IMR-90 (cell line): Measurements from ENCODE around the gene CHPT1. TPM values are rescaled to one million over a fixed set of nuclear protein-coding genes. Genes with fewer than 3 reads are reported as not detected.

Experiments used
- ATAC-seq: fragments of 200-7000 bp; cut with Tn5 transposase; 2 replicates; pipeline ENCODE4 v1.9.1; 2020; ENCODE audit warnings: low read depth, mild to moderate bottlenecking, moderate library complexity
- BruUV-seq: library from RNA; stranded (reverse); fragments of 400-500 nt; replicated peaks from 2 replicates; lab custom pipeline; 2021; lab: Mats Ljungman, UMichigan
- CTCF ChIA-PET: fragments of 300-600 bp; formaldehyde crosslinking; extraction: SDS; loops from one replicate; lab custom pipeline; 2021; ENCODE audit warnings: antibody characterized with exemption; lab: Yijun Ruan, JAX
- POLR2A ChIA-PET: fragments of 300-600 bp; sonication (Branson Sonifier 250); formaldehyde crosslinking; loops from one replicate; lab custom pipeline; 2022; ENCODE audit warnings: antibody characterized with exemption; ENCODE audit not compliant: unreplicated experiment; lab: Charles Lee
- DNase-seq: peaks from one replicate; pipeline ENCODE4 v3.0.0; 2013
- H2AFZ ChIP-seq: replicated peaks from 2 replicates; pipeline ENCODE3; 2013; ENCODE audit warnings: low read length, mild to moderate bottlenecking; ENCODE audit not compliant: poor library complexity
- H2AK5ac ChIP-seq: 2 replicates; pipeline ENCODE4 v1.6.1; 2013; ENCODE audit warnings: low read depth, low read length, inconsistent platforms
- H2AK9ac ChIP-seq: replicated peaks from 2 replicates; pipeline ENCODE3; 2013; ENCODE audit warnings: mild to moderate bottlenecking, low read depth, low read length, moderate library complexity; ENCODE audit not compliant: poor library complexity
- H2BK120ac ChIP-seq: 2 replicates; pipeline ENCODE4 v1.6.1; 2013; ENCODE audit warnings: low read depth, low read length, inconsistent platforms
- H2BK15ac ChIP-seq: 3 replicates; pipeline ENCODE4 v1.6.1; 2013; ENCODE audit warnings: low read depth, low read length, inconsistent platforms
- H2BK20ac ChIP-seq: 2 replicates; pipeline ENCODE4 v1.6.1; 2013; ENCODE audit warnings: low read depth, mild to moderate bottlenecking, inconsistent platforms, low read length, moderate library complexity
- H2BK5ac ChIP-seq: 2 replicates; pipeline ENCODE4 v1.6.1; 2013; ENCODE audit warnings: mild to moderate bottlenecking, low read depth, low read length, inconsistent platforms; ENCODE audit not compliant: poor library complexity, severe bottlenecking
- H3K14ac ChIP-seq: replicated peaks from 2 replicates; pipeline ENCODE4 v1.6.1; 2013; ENCODE audit warnings: low read depth, low read length, inconsistent platforms
- H3K18ac ChIP-seq: 2 replicates; pipeline ENCODE4 v1.6.1; 2013; ENCODE audit warnings: low read depth, low read length, control low read depth
- H3K23ac ChIP-seq: 2 replicates; pipeline ENCODE4 v1.6.1; 2013; ENCODE audit warnings: low read depth, low read length, inconsistent platforms
- H3K27ac ChIP-seq: 2 replicates; pipeline ENCODE4 v1.5.1; 2013; ENCODE audit warnings: mild to moderate bottlenecking, control low read depth, low read length; ENCODE audit not compliant: insufficient read depth
- H3K27me3 ChIP-seq: 2 replicates; pipeline ENCODE4 v1.6.1; 2013; ENCODE audit warnings: low read length; ENCODE audit not compliant: control insufficient read depth, insufficient read depth
- H3K36me3 ChIP-seq: 2 replicates; pipeline ENCODE4 v1.6.1; 2013; ENCODE audit warnings: low read length, mixed read lengths; ENCODE audit not compliant: control insufficient read depth, insufficient read depth
- H3K4ac ChIP-seq: 2 replicates; pipeline ENCODE4 v1.6.1; 2013; ENCODE audit warnings: low read depth, low read length, inconsistent platforms
- H3K4me1 ChIP-seq: 2 replicates; pipeline ENCODE4 v1.6.1; 2013; ENCODE audit warnings: low read length, mixed read lengths; ENCODE audit not compliant: control insufficient read depth, insufficient read depth
- H3K4me2 ChIP-seq: 2 replicates; pipeline ENCODE4 v1.6.1; 2013; ENCODE audit warnings: low read depth, mild to moderate bottlenecking, control low read depth, low read length, moderate library complexity
- H3K4me3 ChIP-seq: 2 replicates; pipeline ENCODE4 v1.5.1; 2013; ENCODE audit warnings: low read depth, mild to moderate bottlenecking, control low read depth, low read length, moderate library complexity; ENCODE audit not compliant: insufficient read depth
- H3K56ac ChIP-seq: 2 replicates; pipeline ENCODE4 v1.6.1; 2013; ENCODE audit warnings: low read length, inconsistent platforms; ENCODE audit not compliant: insufficient read depth; ENCODE audit errors: extremely low read depth
- H3K79me1 ChIP-seq, 2 experiments: 2 replicates each; pipeline ENCODE4 v1.6.1; 2013; ENCODE audit warnings: low read length in 2 of 2, inconsistent platforms in 1 of 2, low read depth in 1 of 2
- H3K9ac ChIP-seq: 2 replicates; pipeline ENCODE4 v1.6.1; 2013; ENCODE audit warnings: low read depth, low read length, control low read depth
- H3K9me1 ChIP-seq: 2 replicates; pipeline ENCODE4 v1.6.1; 2013; ENCODE audit warnings: low read length, inconsistent platforms; ENCODE audit not compliant: insufficient read depth
- H3K9me3 ChIP-seq: 2 replicates; pipeline ENCODE4 v1.6.1; 2013; ENCODE audit warnings: low read length; ENCODE audit not compliant: control insufficient read depth, insufficient read depth
- H4K20me1 ChIP-seq: 2 replicates; pipeline ENCODE4 v1.6.1; 2013; ENCODE audit warnings: low read length, inconsistent platforms; ENCODE audit not compliant: insufficient read depth
- H4K5ac ChIP-seq: 2 replicates; pipeline ENCODE4 v1.6.1; 2013; ENCODE audit warnings: mild to moderate bottlenecking, low read depth, low read length, control low read depth
- H4K8ac ChIP-seq, 2 experiments: 2 replicates each; pipeline ENCODE4 v1.6.1; 2013; ENCODE audit warnings: low read depth in 2 of 2, low read length in 2 of 2, control low read depth in 1 of 2, inconsistent platforms in 1 of 2
- H4K91ac ChIP-seq: 2 replicates; pipeline ENCODE4 v1.6.1; 2013; ENCODE audit warnings: low read depth, low read length, inconsistent platforms; ENCODE audit not compliant: insufficient read depth
- BHLHE40 ChIP-seq: fragments of 150-350 bp; IDR thresholded peaks from 2 replicates; pipeline ENCODE4 v1.6.1; 2016; ENCODE audit warnings: mild to moderate bottlenecking, low read depth, low read length
- CEBPB ChIP-seq: IDR thresholded peaks from 2 replicates; pipeline ENCODE4 v1.6.1; 2012; ENCODE audit warnings: low read depth, low read length, improper control_type of control experiment
- CHD1 ChIP-seq: IDR thresholded peaks from 2 replicates; pipeline ENCODE4 v1.6.1; 2012; ENCODE audit warnings: low read depth, low read length, improper control_type of control experiment
- FOS ChIP-seq: fragments of 150-350 bp; IDR thresholded peaks from 2 replicates; pipeline ENCODE4 v1.6.1; 2016; ENCODE audit warnings: low read depth, low read length
- MAFK ChIP-seq: IDR thresholded peaks from 2 replicates; pipeline ENCODE4 v1.6.1; 2012; ENCODE audit warnings: low read depth, low read length, improper control_type of control experiment
- MAZ ChIP-seq: IDR thresholded peaks from 2 replicates; pipeline ENCODE4 v1.6.1; 2012; ENCODE audit warnings: low read depth, mild to moderate bottlenecking, low read length, improper control_type of control experiment, moderate library complexity, borderline replicate concordance
- MXI1 ChIP-seq: IDR thresholded peaks from 2 replicates; pipeline ENCODE4 v1.6.1; 2012; ENCODE audit warnings: low read depth, mild to moderate bottlenecking, low read length, moderate library complexity, borderline replicate concordance
- NFE2L2 ChIP-seq: fragments of 150-350 bp; IDR thresholded peaks from 2 replicates; pipeline ENCODE4 v1.6.1; 2016; ENCODE audit warnings: low read depth, mild to moderate bottlenecking, low read length
- POLR2A ChIP-seq: IDR thresholded peaks from 2 replicates; pipeline ENCODE4 v1.6.1; 2012; ENCODE audit warnings: mild to moderate bottlenecking, low read depth, low read length
- RAD21 ChIP-seq: IDR thresholded peaks from 2 replicates; pipeline ENCODE4 v1.6.1; 2012; ENCODE audit warnings: low read length, improper control_type of control experiment
- RCOR1 ChIP-seq: IDR thresholded peaks from 2 replicates; pipeline ENCODE4 v1.6.1; 2012; ENCODE audit warnings: mild to moderate bottlenecking, low read length, improper control_type of control experiment; ENCODE audit not compliant: insufficient replicate concordance
- RFX5 ChIP-seq: IDR thresholded peaks from 2 replicates; pipeline ENCODE4 v1.8.0; 2012; ENCODE audit warnings: low read depth, mild to moderate bottlenecking, low read length, moderate library complexity
- SMC3 ChIP-seq: fragments of 150-350 bp; IDR thresholded peaks from 2 replicates; pipeline ENCODE4 v1.6.1; 2016; ENCODE audit warnings: low read depth, mild to moderate bottlenecking, antibody characterized with exemption, low read length, moderate library complexity
- USF2 ChIP-seq: fragments of 150-350 bp; IDR thresholded peaks from 2 replicates; pipeline ENCODE4 v1.6.1; 2017; ENCODE audit warnings: mild to moderate bottlenecking, antibody characterized with exemption, low read length, low read depth
- WGBS, 2 experiments: methylation state at CpG; one replicate each; pipeline versions ENCODE4 v1.1.5 to v1.1.7; 2013; ENCODE audit warnings: missing lambda C conversion rate in 2 of 2; ENCODE audit not compliant: insufficient read length in 1 of 2; ENCODE audit errors: extremely low coverage in 2 of 2; 5-methylcytosine and 5-hydroxymethylcytosine counted together
- dilution Hi-C: fragments of 300-500 bp; cut with HindIII; formaldehyde crosslinking; loops from one replicate; pipeline ENCODE4 v1.14.3; 2018; ENCODE audit warnings: low sequenced_read_pairs; ENCODE audit not compliant: unreplicated experiment
- in situ Hi-C: fragments of 300-500 bp; cut with MboI; formaldehyde crosslinking; loops from 3 replicates; pipeline ENCODE4 v1.14.3; 2019; ENCODE audit warnings: low sequenced_read_pairs, inconsistent platforms, mixed read lengths
- intact Hi-C: fragments of 100-400 bp; cut with micrococcal nuclease; formaldehyde crosslinking; loops from 2 replicates; pipeline ENCODE4 v1.10.0; 2022
- polyA plus RNA-seq, 3 experiments: library from polyadenylated mRNA; depleted of rRNA; stranded (reverse); fragments of >200 nt; gene quantifications; 2 replicates each; pipeline ENCODE4 v1.2.3, GENCODE V29; 2012; ENCODE audit warnings: low replicate concordance in 1 of 3
- total RNA-seq: library from RNA; depleted of rRNA; stranded (reverse); fragments of >200 nt; gene quantifications from 2 replicates; pipeline ENCODE4 v1.2.3, GENCODE V29; 2012
- TF ChIP-seq, protein P1 (sequence below): conservative IDR thresholded peaks from 2 replicates; pipeline ENCODE4 v1.5.1; 2012; ENCODE audit warnings: mild to moderate bottlenecking, low read depth, low read length, improper control_type of control experiment
- TF ChIP-seq, protein P2 (sequence below): fragments of 150-350 bp; IDR thresholded peaks from 2 replicates; pipeline ENCODE4 v1.6.1; 2016; ENCODE audit warnings: low read depth, mild to moderate bottlenecking, low read length, moderate library complexity, borderline replicate concordance

Gene CHPT1
- total and polyA plus RNA-seq, 2 of the 4 experiments (the other 2 are of a cell fraction) = 8.1 to 11.7 TPM

GRCh38 chr12:101769865-101770264 lies 72.4 kb downstream of the CHPT1 start:
- TF ChIP-seq SMC3 (no peak), NFE2L2 (no peak), MAZ (no peak), CEBPB (no peak), CHD1 (no peak), USF2 (no peak), FOS (no peak), BHLHE40 (no peak), MXI1 (no peak), RFX5 (no peak), POLR2A (no peak), RAD21 (no peak), MAFK (no peak), RCOR1 (no peak)
- TF ChIP-seq, protein P1, sequence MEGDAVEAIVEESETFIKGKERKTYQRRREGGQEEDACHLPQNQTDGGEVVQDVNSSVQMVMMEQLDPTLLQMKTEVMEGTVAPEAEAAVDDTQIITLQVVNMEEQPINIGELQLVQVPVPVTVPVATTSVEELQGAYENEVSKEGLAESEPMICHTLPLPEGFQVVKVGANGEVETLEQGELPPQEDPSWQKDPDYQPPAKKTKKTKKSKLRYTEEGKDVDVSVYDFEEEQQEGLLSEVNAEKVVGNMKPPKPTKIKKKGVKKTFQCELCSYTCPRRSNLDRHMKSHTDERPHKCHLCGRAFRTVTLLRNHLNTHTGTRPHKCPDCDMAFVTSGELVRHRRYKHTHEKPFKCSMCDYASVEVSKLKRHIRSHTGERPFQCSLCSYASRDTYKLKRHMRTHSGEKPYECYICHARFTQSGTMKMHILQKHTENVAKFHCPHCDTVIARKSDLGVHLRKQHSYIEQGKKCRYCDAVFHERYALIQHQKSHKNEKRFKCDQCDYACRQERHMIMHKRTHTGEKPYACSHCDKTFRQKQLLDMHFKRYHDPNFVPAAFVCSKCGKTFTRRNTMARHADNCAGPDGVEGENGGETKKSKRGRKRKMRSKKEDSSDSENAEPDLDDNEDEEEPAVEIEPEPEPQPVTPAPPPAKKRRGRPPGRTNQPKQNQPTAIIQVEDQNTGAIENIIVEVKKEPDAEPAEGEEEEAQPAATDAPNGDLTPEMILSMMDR = no peak
- TF ChIP-seq, protein P2, sequence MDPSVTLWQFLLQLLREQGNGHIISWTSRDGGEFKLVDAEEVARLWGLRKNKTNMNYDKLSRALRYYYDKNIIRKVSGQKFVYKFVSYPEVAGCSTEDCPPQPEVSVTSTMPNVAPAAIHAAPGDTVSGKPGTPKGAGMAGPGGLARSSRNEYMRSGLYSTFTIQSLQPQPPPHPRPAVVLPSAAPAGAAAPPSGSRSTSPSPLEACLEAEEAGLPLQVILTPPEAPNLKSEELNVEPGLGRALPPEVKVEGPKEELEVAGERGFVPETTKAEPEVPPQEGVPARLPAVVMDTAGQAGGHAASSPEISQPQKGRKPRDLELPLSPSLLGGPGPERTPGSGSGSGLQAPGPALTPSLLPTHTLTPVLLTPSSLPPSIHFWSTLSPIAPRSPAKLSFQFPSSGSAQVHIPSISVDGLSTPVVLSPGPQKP = no peak
- intact Hi-C loops (loop anchor here (5.0 to 10.0 kb wide), 3 partner anchors 147 to 995 kb away; no protein-coding TSS in a partner anchor), dilution Hi-C loops (no loop called here), in situ Hi-C loops (loop anchor here (10.0 kb wide), 1 partner anchor 355 kb away; no protein-coding TSS in a partner anchor)
- H4K5ac ChIP-seq = no peak overlapping the region
- no peak overlapping the region for H3K14ac ChIP-seq
- POLR2A ChIA-PET = no interaction called here
- H3K4me2 ChIP-seq = no peak overlapping the region
- H2BK120ac ChIP-seq = no peak overlapping the region
- no peak overlapping the region for H4K91ac ChIP-seq
- no peak overlapping the region for H2BK5ac ChIP-seq
- no peak overlapping the region for H2BK15ac ChIP-seq
- no peaks in the 10 kb centered on the region for H3K4me1 ChIP-seq
- H3K27ac ChIP-seq = no peak overlapping the region
- H3K79me1 ChIP-seq = no peaks in the 10 kb centered on the region
- no peak overlapping the region for H3K9ac ChIP-seq
- no peak overlapping the region for H3K4me3 ChIP-seq
- no peak overlapping the region for H3K18ac ChIP-seq
- DNase-seq (no peak), ATAC-seq (no peak)
- H3K9me3 ChIP-seq = no peaks in the 10 kb centered on the region
- H3K56ac ChIP-seq = no peak overlapping the region
- peaks cover 12% of the 10 kb centered on the region for H3K36me3 ChIP-seq
- H2AK5ac ChIP-seq = no peak overlapping the region
- no peak overlapping the region for H4K8ac ChIP-seq
- no peaks in the 10 kb centered on the region for H3K27me3 ChIP-seq
- no peak overlapping the region for H2BK20ac ChIP-seq
- no peak overlapping the region for H3K23ac ChIP-seq
- no peak overlapping the region for H2AK9ac ChIP-seq
- H3K4ac ChIP-seq = no peak overlapping the region
- H4K20me1 ChIP-seq = no peaks in the 10 kb centered on the region; the same call in 1 of the 2 replicates
- no TSS peak for BruUV-seq
- H2AFZ ChIP-seq = no peak overlapping the region
- H3K9me1 ChIP-seq = no peaks in the 10 kb centered on the region
- WGBS, 2 experiments = 80% methylated on average over 1 of the region's 5 CpGs; no CpG with 5 or more reads in 1 of the 2 experiments
- CTCF ChIA-PET = no interaction called here
